Measurements from ENCODE around the gene IGFBP4. TPM values are rescaled to one million over a fixed set of nuclear protein-coding genes. Genes with fewer than 3 reads are reported as not detected.

The IGFBP4 gene
- total RNA-seq, 1 donor from 2014 or later: 505 TPM

GRCh38 chr17:40471846-40472732 is 28.8 kb downstream of the IGFBP4 start:
- DNase-seq (ENCODE audit: low spot score): no peak

DNA sequence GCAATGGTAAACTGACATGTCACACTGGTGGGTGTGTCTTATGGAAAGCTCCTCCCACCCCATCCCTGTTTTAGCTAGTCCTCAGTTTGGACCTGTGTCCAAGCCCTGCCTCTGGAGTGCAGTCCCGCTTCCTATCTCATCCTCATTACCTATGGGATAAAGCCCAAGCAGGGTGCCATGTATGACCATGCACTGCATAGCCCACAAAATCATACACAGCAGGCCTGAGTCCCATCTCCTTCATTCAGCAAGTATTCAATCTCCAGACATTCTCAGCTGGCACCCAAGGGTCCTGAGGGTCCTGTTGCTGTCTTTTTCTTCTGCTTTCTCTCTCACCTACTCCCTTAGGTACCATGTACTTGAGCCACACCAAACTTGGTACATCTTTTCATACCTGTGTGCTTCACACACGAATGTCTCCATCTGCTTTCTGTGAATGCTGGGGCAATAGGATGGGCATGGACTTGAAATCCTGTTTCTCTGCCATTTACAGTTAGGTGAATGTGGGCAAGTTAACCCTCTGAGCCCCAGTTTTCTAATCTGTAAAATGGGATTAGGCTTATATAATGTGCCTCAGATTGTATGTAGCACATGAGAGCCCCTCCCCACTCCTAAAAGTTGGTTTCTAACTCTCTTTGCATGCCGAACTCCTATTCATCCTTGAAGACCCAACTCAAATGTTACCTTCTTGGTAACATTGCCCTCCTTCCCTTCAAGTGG is 29.6 kb downstream of the IGFBP4 start:
- DNase-seq (ENCODE audit: low spot score): no peak

DNA sequence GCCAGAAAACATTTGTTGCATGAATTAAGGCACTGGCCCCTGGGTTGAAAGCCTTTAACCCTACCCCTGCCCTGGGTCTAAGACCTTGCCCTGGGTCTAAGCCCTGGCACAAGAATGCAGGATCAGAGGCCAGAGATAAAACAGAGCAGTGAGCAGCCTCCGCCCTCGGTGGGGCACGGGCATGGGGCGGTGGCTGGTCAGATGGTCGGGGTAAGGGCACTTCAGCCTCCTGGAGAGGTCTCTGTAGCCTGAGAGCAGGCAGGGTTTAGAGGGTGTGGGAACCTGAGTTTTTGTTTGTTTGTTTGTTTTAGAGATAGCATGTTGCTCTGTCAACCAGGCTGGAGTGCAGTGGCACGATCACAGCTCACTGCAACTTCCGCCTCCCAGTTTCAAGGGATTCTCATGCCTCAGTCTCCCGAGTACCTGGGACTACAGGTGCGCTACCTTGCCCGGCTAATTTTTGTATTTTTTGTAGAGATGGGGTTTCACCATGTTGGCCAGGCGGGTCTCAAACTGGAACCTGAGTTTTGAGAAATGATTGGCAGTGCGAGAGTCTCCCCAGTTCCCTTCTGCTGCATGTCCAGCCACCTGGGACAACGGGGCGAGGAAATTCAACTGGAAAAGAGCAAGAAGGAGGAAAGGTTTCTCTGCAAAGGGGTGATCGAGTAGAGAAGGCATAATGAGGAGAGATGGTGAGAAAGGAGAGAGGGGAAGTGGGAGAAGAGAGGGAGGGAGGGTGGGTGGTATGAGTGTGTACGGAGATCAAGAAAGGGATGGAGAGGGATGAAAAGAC is 30.5 kb downstream of the IGFBP4 start:
- DNase-seq (ENCODE audit: low spot score): no peak

DNA sequence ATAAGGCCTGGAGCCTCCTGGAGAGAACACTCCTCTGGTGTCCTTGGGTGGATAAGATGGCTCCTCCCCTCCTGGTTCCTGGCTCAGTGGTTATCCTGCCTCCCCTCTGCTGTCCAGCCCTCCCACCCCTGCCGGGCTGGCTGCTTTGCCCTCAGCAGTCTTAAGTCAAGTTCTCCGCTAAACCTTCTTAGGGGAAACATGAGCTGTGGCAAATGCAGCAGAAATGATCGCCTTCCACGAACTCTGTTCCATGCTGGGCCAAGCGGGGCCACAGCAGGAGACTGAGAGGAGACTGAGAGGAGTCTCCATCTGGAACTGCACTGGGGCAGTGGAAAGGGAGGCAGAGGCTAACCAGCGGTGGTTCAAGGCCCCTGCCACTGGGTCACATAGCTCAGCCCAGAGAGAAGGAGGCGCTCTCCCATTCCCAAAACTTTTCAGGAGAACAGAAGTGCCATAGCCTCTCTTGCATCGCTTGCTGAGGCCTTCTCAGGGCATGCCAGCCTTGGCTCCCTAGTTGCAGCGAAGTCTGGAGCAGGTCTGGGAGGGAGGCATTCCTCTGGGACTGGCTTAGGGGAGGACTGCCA is 31.3 kb downstream of the IGFBP4 start:
- no peak for DNase-seq (ENCODE audit: low spot score)

DNA sequence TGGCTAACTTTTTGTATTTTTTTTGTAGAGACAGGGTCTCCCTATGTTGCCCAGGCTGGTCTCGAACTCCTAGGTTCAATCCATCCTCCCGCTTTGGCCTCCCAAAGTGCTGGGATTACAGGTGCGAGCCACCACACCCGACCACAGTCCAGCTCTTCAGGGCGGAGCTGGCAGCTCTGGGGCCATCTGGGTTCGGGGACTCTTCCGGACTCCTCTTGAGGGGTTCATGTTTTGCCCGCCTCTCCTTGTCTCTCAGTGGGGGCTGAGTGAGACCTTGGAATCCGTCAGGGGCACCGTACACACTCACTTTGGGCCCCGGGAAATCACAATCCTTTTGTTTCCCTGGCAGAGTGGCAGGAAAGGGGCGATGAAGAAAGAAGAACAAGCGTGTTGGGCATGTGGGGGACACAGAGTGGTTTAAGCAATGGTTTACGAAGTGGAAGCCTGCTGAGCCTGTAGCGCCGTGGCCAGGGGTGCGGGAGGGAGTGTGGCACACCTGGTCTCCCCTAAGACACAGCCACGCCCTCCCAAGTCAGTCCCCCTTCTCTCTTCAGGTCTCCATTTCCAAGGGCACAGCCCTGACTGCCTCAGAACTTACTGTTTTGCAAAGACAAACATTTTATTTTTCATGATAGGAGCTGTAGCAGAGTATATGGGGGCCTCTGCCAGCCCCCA is 32.1 kb downstream of the IGFBP4 start:
- DNase-seq (ENCODE audit: low spot score): peak; percentile 40

- DNase-seq (ENCODE audit: low spot score): no peak
Measured at GRCh38 chr17:40477796-40478195, 34.5 kb downstream of the IGFBP4 start.

DNA sequence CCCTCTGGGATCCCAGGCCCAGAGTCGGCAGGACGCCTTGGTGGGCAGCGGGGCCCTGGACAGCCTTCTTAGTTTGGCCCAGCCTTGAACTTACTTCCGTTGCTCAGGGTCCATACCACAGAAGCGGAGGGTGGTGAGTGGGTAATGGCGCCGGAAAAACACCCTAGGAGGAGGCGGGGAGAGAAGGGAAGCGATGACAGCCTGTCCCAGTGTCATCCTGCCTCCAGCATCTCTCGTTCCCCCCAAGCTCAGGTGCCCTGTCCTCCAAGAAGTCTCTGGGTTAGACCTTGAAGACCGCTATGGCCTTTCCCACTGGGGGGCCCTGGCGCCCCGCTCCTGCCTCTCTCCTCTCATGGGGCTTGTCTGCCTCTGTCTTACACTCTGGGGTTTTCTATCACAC is 35.2 kb downstream of the IGFBP4 start:
- DNase-seq (ENCODE audit: low spot score): no peak

DNA sequence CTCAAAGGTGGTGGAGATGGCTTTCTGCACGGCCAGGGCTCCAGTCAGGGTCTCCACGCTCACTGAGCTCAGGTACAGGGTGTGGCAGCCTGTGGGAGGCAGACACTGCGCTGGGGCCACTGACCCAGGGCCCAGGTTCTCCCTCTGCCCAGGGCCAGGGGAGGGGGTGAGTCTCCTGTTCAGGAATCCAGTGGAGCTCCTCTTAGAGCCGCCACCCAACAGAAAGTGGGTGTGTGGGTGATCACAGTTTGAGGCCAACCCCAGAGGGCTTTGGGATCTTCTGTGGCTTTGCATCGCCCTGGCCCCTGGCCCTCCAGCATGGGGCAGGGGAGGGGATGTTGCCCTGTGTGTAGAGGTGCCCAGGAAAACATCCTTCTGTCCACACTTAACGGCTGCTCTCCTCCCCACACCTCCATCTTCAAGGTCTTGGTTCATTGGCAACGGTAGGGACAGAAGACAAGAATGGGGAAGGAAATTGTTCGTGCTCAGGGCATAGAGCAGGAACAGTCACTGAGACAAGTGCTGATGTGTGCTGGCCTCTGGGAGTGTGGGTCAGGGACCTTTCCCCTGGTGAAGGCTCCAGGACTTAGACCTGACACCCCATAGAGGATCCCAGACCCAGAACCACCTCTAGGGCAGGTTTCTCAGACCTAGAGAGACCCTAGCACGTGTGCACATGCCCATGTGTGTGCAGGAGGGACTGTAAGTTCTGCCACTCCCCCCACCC is 36.7 kb downstream of the IGFBP4 start:
- DNase-seq (ENCODE audit: low spot score): no peak

DNA sequence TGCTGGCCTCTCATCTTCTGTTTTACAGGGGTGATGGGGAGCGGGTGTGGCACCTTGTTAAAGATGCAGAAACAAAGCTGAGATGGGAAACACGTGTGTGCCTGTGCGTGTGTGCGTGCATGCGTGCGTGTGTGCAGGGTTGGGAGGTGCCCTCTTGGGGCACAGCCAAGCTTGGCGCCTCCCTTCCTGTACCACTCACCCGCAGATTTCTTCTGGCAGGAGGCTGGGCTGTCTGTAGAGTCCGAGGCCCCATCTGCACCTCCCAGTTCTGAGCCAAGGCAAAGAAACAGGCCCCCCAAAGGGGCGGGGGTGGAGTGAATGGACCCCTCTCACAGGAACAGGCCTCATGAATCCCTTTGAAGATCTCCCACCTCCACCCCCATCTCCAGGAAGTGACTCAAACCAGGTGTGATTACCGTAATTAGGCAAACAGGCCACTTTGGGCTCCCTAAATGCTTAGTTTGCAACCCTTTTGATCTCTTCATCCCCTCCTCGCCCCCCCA is 37.3 kb downstream of the IGFBP4 start:
- DNase-seq (ENCODE audit: low spot score): no peak

DNA sequence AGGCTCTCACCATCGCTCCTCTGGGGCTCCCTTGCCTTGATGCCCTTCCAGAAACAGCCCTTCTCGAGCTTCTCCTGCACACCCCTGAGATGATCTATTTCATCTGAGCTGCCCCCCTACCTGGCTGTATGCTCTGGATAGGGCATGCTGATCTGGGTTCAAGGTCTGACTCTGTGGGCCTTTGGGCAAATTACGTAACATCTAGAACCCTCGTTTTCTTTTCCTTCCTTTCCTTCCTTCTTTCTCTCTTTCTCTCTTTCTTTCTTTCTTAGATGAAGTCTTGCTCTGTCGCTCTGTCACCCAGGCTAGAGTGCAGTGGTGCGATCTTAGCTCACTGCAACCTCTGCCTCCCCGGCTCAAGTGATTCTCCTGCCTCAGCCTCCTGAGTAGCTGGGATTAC is 37.9 kb downstream of the IGFBP4 start:
- no peak for DNase-seq (ENCODE audit: low spot score)

GRCh38 chr17:40482722-40483121 is 39.5 kb downstream of the IGFBP4 start:
- DNase-seq (ENCODE audit: low spot score): no peak

DNA sequence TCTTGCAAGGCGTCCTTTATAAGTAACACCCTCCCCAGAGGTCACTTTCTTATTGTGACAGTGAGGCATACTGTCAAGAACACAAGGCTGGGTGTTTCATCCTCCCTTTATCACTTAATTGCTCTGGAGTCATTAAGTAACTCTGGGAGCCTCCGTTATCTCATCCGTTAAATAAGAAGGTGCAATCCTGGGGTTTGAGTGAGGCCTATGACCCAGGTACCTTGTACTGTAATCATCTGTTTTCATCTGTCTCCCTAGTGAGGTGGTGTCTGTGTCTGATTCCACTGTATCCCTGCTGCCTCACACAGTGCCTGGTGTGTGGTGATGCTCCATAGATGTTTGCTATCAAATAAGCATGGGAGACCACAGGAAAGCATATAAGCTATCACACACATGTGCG is 40.4 kb downstream of the IGFBP4 start:
- DNase-seq (ENCODE audit: low spot score): no peak

- no peak for DNase-seq (ENCODE audit: low spot score)
Measured at GRCh38 chr17:40484285-40484972, 41.2 kb downstream of the IGFBP4 start.

DNA sequence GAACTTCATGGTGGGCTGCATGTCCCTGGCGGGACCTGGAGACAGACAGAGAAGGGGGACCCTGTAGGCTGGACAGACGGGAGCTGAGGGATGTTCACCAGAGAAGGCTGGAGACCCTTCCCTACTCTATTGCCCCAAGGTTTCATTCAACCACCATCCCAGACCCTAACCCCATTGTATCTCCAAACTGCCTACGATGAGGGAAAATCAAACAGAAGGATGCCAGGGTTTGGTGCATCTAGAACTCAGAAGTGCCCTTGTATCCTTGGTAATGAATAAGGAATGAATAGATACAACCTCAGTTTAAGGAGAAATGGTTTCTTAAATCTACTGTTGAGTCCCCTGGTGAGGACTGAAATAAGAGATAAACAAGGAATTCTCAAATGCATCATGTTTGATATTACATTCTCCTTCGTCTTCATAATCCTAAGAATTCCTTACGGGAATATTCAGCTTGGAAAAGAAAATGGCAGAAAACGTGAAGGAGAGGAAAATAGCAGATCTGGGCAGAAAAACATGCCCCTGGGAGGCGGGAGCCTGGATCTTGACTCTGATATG is 41.8 kb downstream of the IGFBP4 start:
- DNase-seq (ENCODE audit: low spot score): no peak

- DNase-seq (ENCODE audit: low spot score): no peak
Measured at GRCh38 chr17:40485851-40486521, 42.7 kb downstream of the IGFBP4 start.

DNA sequence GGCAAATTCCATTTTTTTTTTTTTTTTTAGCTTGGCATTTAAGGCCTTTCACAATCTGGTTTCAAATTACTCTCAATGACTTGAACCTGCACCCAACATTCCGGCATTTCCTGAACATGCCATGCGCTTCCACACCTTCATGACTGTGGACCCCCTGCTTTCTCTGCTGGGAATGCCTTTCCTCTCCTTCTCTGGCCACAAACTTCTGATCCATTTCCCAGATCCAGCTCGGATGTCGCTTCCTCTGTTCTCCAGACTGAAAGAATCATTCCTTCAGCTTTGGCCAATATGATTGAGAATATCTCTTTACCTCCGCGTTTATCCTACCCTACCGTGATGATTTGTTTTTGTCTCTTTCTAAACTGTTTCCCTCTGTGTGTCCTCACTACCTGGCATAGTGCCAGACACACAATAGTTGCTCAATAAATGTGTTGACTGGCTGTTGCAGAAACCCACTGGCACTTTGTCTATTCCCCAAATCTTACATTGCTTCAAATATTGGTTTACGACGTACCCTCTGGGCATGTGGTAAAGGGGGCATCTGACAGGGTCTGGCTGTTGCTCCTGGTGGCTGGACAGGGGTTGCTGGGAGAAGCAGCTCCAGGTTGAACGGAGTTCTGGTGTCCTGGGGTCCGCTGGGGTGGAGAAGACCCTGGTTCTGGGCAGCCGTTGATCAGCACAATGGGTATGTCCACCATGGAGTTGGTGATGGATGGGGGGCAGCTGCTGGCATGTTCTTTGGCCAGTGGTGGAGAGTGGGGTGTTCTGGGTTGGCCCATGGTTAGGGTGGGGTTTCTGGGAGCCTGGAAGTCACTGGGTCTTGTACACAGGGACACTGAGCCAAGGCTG is 43.5 kb downstream of the IGFBP4 start:
- no peak for DNase-seq (ENCODE audit: low spot score)

- DNase-seq (ENCODE audit: low spot score): no peak
Measured at GRCh38 chr17:40487371-40488020, 44.2 kb downstream of the IGFBP4 start.

All from ureter (tissue), 1 donor.